ENCODE results near the gene ADPRS. TPM values are rescaled to one million over a fixed set of nuclear protein-coding genes. Genes with fewer than 3 reads are reported as not detected.
A peak's percentile ranks its signal among the peaks of the same experiment; 100 is the strongest.

Gene ADPRS
- total RNA-seq, 4 donors from 2014 or later = 54.5 to 119 (median 71.2) TPM

DNA sequence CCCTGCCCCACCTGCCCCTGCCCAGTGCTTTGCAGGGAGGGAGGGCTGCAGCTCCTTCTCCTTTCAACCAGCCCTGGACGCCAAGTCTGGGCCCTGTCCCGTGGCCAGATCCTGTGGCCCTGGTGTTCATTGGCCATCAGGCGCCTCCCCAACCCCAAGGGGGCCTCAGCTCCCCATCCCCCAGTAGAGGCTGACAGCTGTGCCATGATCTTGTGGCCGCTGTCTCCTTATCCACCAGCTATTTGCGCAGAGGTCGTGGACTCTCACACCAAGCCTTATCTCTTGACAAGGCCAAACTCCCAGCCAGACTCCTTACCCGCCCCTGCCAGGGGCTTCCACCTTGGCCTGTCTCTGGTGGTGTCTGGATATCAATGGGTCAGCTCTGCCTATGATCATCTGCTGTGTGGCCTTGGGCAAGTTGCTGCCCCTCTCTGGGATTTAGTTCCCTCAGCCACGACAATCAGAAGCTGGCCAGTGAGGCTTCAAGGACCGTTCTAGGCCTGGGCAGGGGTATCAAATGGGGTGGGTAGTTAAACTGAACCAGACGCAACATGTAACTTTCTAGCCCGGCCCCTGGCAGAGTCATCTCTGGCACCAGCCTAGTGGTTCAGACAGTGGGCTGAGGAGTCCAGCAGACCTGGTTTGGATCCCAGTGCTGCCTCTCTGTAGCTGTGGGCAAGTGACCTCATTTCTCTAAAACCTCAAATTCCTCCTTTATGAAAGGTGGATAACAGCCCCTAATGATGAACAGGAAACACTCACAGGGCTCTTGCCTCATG lies 39.6 kb downstream of the ADPRS start:
- TF ChIP-seq CTCF (IDR thresholded peaks at IDR 0.05) = no peak
- H3K4me3 ChIP-seq (ENCODE audit: low read depth, poor library complexity, severe bottlenecking) = no peak overlapping the region
- DNase-seq (ENCODE audit: low spot score in 2 of 2) = no peak
- WGBS, 2 donors = 88 to 91% methylated on average over 11 of the region's 11 CpGs
- intact Hi-C loops (cut with DNase I; ENCODE audit: low total_unique reads) = no loop called here

- WGBS, 2 donors = 90 to 97% methylated on average over 3 of the region's 3 CpGs
- intact Hi-C loops (cut with DNase I; ENCODE audit: low total_unique reads) = no loop called here
- H3K4me3 ChIP-seq (ENCODE audit: low read depth, poor library complexity, severe bottlenecking) = no peak overlapping the region
- TF ChIP-seq CTCF (IDR thresholded peaks at IDR 0.05) (no peak), POLR2A (IDR thresholded peaks at IDR 0.05) (no peak)
- DNase-seq (ENCODE audit: low spot score in 2 of 2) = no peak
Measured at GRCh38 chr1:36128905-36129206, 40.2 kb downstream of the ADPRS start.

DNA sequence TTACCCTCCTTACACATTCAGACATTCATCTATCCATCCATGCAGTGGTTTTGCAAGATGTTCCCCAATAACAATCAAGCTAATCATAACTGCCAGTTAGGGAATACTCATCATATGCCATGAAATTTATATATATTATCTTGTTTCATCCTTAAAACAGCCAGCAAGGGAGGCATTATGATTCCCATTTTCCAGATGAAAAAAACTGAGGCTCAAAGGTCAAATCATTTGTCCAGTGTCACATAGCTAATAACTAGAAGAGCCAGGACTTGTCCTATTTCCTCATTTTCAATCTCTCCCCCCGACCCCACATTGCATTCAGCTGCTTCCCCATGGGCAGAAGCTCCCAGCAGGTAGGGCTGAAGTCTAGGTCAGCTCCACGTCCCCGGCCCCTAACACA lies 43.3 kb downstream of the ADPRS start:
- no peak overlapping the region for H3K4me3 ChIP-seq (ENCODE audit: low read depth, poor library complexity, severe bottlenecking)
- intact Hi-C loops (cut with DNase I; ENCODE audit: low total_unique reads) = no loop called here
- TF ChIP-seq CTCF (IDR thresholded peaks at IDR 0.05) = no peak
- TF ChIP-seq POLR2A (IDR thresholded peaks at IDR 0.05) = no peak
- DNase-seq (ENCODE audit: low spot score in 2 of 2) = no peak
- 86% methylated on average over 3 of the region's 3 CpGs for WGBS, 2 donors

GRCh38 chr1:36133484-36133883 lies 44.8 kb downstream of the ADPRS start:
- 27 to 32% methylated on average over 3 of the region's 3 CpGs for WGBS, 2 donors
- intact Hi-C loops (cut with DNase I; ENCODE audit: low total_unique reads) = no loop called here
- TF ChIP-seq CTCF (IDR thresholded peaks at IDR 0.05) = no peak
- no peak for TF ChIP-seq POLR2A (IDR thresholded peaks at IDR 0.05)
- no peak overlapping the region for H3K4me3 ChIP-seq (ENCODE audit: low read depth, poor library complexity, severe bottlenecking)
- DNase-seq (ENCODE audit: low spot score in 2 of 2) = peak; percentile 76 to 94

DNA sequence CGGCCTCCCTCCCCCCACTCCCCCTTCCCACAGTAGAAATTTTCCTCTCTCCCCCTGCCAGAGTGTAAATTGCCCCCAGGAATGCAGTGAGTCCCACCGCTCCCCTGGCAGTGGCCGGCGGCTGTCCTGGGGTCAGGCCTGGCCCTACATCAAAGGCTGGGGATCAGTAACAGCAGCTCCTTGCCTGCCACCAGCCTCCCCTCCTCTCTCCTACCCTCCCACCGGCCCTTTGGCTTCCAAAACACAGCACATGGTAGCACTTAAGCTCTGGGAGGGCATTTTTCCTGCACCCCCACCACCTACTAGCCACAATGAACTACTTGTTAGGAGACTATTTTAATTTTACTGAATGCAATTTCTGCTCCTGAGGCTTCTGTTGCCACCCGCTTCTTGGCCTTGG lies 45.3 kb downstream of the ADPRS start:
- intact Hi-C loops (cut with DNase I; ENCODE audit: low total_unique reads) = no loop called here
- no peak for DNase-seq (ENCODE audit: low spot score in 2 of 2)
- WGBS, 2 donors = 61 to 69% methylated on average over 6 of the region's 6 CpGs
- TF ChIP-seq POLR2A (IDR thresholded peaks at IDR 0.05) = no peak
- TF ChIP-seq CTCF (IDR thresholded peaks at IDR 0.05) = no peak
- no peak overlapping the region for H3K4me3 ChIP-seq (ENCODE audit: low read depth, poor library complexity, severe bottlenecking)

Data from lower leg skin (tissue), 4 donors.